HG02943 (cell line): Measurements from ENCODE around the gene SSTR1.

Experiments
- ATAC-seq: cut with Tn5 transposase; IDR thresholded peaks from one replicate; pipeline ENCODE4 v1.9.1; 2021; ENCODE audit warnings: mild to moderate bottlenecking, low read depth, moderate library complexity; ENCODE audit not compliant: unreplicated experiment

Gene SSTR1

GRCh38 chr14:38225946-38226345 lies 18.2 kb downstream of the SSTR1 start:
- ATAC-seq = no peak

GRCh38 chr14:38226366-38226765 lies 18.7 kb downstream of the SSTR1 start:
- no peak for ATAC-seq

- ATAC-seq = no peak
Measured at GRCh38 chr14:38233218-38233617, 25.5 kb downstream of the SSTR1 start.

GRCh38 chr14:38238332-38238731 lies 30.6 kb downstream of the SSTR1 start:
- no peak for ATAC-seq

- ATAC-seq = no peak
Measured at GRCh38 chr14:38238878-38239277, 31.2 kb downstream of the SSTR1 start.

GRCh38 chr14:38243696-38244240 lies 36.1 kb downstream of the SSTR1 start:
- ATAC-seq = no peak

- no peak for ATAC-seq
Measured at GRCh38 chr14:38248321-38249028, 40.8 kb downstream of the SSTR1 start.

GRCh38 chr14:38250331-38250730 lies 42.6 kb downstream of the SSTR1 start:
- no peak for ATAC-seq

GRCh38 chr14:38252066-38252710 lies 44.5 kb downstream of the SSTR1 start:
- no peak for ATAC-seq

GRCh38 chr14:38253676-38254075 lies 46.0 kb downstream of the SSTR1 start:
- ATAC-seq = no peak

- no peak for ATAC-seq
Measured at GRCh38 chr14:38254571-38255407, 47.1 kb downstream of the SSTR1 start.

GRCh38 chr14:38255408-38255672 lies 47.6 kb downstream of the SSTR1 start:
- no peak for ATAC-seq

GRCh38 chr14:38255673-38256532 lies 48.2 kb downstream of the SSTR1 start, which contains the start of gene CLEC14A:
Gene CLEC14A, minus strand, starts transcription at chr14:38256093. Its CDS starts 71 bp downstream, at chr14:38256022.
- no peak for ATAC-seq

- no peak for ATAC-seq
Measured at GRCh38 chr14:38256533-38256840, 48.8 kb downstream of the SSTR1 start.

GRCh38 chr14:38257507-38257906 lies 49.8 kb downstream of the SSTR1 start:
- no peak for ATAC-seq

GRCh38 chr14:38261620-38262019 lies 53.9 kb downstream of the SSTR1 start:
- ATAC-seq = no peak
